G401.6 (cell line): ENCODE data around the gene PAX6.

ENCODE experiments used
- FAIRE-seq: peaks from 2 replicates; lab custom pipeline; 2012; peaks lifted over from hg19 to GRCh38; lab: Jason Lieb, UNC

The PAX6 gene

GRCh38 chr11:31822175-31822926 lies 11.2 kb upstream of the PAX6 start:
- no peak for FAIRE-seq

GRCh38 chr11:31821766-31822165 lies 10.6 kb upstream of the PAX6 start:
- FAIRE-seq = no peak

- FAIRE-seq = no peak
Observed at GRCh38 chr11:31821235-31821764, 10.2 kb upstream of the PAX6 start.

GRCh38 chr11:31820438-31820818 lies 9.3 kb upstream of the PAX6 start:
- no peak for FAIRE-seq

- no peak for FAIRE-seq
Observed at GRCh38 chr11:31819621-31820437, 8.7 kb upstream of the PAX6 start.

DNA sequence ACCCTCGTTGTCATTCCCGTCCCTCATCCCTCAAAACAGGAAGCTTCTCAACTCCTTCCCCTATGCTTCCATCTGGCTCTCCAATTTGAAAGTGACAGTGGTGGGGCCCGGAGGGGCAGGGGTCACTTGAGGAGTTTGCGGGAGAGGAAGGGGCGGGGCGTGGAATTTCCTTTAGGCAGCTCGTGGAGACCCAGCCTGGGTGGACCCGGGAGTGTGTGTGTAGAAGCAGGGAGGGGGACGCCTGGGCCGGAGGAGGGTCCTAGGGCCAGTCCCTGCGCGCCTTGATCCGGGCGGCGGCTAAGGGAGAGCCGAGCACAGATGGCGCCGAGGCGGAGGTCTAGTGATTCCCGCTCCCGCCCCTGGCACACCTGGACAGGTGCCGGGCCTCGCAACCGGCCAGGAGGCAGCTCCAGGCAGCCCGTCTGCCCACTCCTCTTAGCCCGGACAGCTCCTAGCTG lies 7.8 kb upstream of the PAX6 start:
- FAIRE-seq = no peak

GRCh38 chr11:31818425-31818755 lies 7.3 kb upstream of the PAX6 start:
- FAIRE-seq = no peak

DNA sequence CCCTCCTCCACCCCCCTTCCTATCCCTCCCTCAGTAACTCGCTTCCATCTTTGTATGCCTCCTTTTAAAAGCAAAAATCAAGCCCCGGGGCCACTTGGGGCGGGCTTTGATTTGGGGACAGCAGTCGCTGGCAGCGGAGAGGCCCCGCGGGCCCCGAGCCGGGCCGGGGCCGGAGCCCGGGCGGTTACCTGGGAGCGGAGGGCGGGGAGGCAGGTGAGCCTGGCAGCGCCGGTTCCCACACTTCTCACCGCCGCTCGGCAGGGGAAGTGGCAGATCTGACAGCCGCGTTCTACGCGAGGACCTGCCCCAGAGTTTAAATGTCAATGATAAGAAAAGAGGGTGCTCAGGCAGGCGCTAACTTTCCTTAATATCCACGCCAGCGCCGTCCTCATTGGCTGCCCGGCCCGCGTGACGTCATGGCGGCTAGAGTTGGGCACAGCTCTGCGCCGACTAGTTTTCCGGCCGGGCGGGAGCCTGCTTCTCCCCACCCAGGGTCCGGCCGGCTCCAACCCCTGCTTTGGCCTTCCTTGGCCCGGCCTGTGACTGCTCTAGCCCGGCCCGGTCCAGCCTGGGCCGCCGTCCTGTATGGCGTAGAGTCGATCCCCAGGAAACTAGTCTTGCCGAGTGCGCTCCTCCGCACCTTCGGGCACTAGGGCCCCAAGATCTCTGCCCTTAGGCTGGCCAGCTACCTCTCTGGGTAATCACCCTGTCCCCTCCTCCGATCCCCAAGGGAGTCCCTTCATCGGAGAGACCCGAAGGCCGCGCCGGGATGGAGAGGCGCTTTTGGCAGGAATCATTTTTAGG lies 6.7 kb upstream of the PAX6 start:
- no peak for FAIRE-seq

- FAIRE-seq = no peak
Observed at GRCh38 chr11:31817054-31817620, 6.0 kb upstream of the PAX6 start.

DNA sequence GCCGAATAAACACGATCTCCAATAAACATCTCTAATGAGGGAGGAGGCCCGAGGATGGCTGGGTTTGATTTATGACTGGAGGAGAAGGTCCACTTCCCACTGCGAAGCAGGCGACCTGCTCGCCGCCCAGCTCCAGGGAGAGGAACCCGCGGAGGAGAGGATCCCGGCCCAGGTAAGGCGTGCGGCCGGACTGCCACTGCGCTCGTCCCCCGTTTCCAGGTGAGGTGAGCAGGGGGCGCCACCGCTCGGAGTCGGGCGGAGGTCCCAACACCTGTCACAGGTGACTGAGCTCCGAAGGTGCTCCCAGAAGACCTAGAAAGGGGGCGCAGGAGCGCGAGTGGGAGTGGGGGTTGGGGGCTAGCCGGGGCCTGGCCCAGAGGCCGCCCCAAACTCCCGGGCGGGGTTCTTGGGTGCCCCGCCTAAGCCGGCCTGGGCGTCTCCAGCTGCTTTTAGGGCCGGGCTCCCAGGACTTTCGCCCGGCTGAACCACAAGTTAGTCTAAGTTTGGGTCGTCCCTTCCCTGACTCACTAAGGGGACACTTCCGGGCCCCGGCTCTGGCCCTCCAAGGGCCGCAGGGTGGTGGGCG lies 5.4 kb upstream of the PAX6 start:
- FAIRE-seq = no peak

GRCh38 chr11:31815711-31816467 lies 4.8 kb upstream of the PAX6 start:
- FAIRE-seq = no peak

GRCh38 chr11:31814176-31814868 lies 3.2 kb upstream of the PAX6 start:
- FAIRE-seq = no peak

DNA sequence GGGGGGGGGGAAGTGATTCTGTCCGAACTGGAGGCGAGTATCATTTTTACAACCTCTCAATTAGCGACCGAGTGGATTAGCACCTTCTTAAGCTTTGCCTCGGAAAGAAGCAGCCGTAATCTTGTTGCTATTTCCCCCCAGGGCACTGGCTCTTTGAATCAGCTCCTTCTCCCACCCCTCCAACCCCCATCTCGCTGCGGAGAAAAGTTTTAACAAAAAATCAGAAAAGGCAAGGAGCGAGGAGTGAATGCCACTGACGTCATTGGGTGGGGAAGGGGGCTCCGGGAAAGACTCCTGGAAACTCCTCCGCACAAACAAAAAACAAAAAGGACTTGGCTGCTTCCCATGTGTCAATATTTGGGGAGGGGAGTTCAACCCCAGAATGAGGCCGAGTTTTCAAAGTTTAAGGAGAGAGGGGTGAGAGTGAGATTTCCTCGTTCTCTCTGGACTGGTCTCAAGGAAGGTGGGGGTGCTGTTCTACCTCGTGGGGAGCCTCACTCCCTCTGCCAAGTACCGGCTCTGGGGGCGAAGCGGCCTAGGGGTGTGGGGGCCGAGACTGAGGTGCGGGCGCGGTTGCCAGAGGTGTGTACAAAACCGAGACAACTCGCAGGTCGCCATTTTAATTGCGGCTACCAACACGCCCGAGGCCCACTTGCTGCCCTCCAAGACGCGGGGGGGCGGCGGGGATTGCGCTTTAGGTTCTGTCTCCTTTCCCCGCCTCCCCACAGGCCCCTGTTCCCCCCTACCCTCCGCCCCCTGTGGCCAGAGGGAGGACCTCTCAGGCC lies 2.5 kb upstream of the PAX6 start:
- FAIRE-seq = no peak

DNA sequence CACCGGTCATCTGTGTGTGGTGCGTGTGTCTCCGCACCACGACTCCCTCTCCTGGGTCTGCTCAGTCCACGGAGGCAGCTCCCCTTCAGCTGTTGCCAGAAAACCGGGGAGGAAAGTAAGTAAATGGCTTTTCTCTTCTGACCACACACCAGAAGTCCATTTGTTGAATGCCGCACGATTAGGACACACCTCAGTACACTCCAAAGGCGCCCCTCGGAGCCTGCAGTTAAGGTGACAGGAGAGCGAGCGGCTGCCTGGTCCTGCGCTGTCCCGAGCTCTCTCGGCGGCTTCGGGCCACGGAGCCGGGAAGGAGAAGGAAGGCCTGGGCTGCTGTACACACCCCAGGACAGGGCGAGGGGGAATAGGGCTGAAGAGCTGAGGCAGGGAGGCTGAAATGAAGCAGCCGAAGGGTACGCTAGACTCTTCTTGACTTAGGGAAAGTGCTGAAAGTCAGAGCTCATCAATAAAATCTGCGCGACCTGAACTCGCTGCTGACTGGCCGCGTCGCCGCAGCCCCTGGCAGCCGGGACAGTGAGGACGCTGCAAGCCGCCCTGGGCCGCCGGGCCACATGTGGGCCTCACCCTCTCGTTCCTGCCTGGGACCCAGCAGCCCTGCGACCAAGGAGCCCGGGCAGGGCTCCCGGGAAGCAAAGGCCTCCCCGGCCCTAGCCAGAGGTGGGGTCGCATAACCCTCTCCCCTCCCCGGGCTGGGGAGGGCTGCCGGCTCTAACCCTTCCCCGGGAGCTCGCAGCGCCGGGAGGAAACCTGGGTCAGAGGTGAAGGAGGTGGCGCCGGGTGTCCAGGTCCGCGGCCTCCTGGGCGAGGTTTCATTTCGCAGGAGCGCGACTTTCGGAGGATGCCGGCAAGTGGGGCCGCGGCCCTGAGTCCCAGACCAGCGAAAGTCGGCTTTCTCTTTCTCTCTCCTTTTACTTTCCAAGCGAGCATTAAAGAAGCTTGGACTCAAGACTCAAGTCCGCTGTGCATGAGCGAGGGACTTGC lies 1.6 kb upstream of the PAX6 start:
- FAIRE-seq = no peak

- no peak for FAIRE-seq
Observed at GRCh38 chr11:31809857-31810778, 1.0 kb downstream of the PAX6 start.

GRCh38 chr11:31809541-31809856 lies 1.6 kb downstream of the PAX6 start:
- no peak for FAIRE-seq

DNA sequence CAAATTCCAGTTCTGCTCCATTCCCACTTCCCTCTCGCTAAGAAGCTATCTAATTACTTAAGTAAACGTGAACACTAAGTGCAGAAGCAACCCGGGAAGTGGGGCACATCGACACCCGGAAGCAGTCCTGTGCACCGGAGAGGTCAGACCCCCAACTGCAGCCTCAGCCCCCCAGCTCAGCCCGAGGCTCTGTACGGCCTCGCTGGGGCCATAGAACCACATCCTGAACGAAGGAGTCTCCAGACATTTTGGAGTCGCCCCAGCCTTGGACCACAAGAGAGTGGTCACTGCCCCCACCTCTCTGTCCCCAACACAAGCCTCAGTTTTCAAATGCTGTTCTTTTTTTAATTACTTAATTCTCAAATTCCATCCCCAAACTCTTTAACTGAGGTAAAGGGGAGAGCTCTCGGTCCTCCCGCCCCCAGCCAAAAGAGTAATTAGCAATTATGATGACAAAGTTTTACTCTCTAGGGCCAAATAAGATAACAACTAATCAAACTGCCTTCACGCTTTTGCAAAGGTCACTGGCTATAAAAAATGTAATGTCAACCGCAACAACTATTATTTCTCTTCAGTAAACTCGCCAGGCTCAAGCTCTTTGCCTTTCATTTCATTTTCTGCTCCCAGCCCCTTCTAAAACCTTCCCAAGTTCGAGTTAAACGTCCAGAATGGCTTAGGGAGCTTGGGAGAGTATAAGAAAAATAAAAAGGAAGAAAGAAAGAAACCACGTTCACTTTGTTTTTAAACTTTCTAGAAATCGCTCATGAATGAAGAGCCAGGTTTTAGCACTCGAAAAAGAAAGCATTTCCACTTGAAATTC lies 2.2 kb downstream of the PAX6 start:
- no peak for FAIRE-seq
